Mesendoderm (in vitro differentiated cells): ENCODE data around the gene WFIKKN1.
A peak's percentile ranks its signal among the peaks of the same experiment; 100 is the strongest.

Source experiments
- DNase-seq: peaks from one replicate; pipeline ENCODE4 v3.0.0; 2013
- H2AK5ac ChIP-seq: 2 replicates; pipeline ENCODE4 v1.6.1; 2013; ENCODE audit warnings: low read length, inconsistent platforms
- H2BK120ac ChIP-seq: 2 replicates; pipeline ENCODE4 v1.6.1; 2013; ENCODE audit warnings: low read depth, mild to moderate bottlenecking, low read length, moderate library complexity, mixed read lengths
- H2BK15ac ChIP-seq: replicated peaks from 2 replicates; pipeline ENCODE4 v1.6.1; 2013; ENCODE audit warnings: low read depth, mild to moderate bottlenecking, moderate library complexity
- H2BK5ac ChIP-seq: 2 replicates; pipeline ENCODE4 v1.6.1; 2013; ENCODE audit warnings: low read length, inconsistent platforms
- H3K18ac ChIP-seq: 2 replicates; pipeline ENCODE4 v1.6.1; 2013; ENCODE audit warnings: mild to moderate bottlenecking, low read length, mixed read lengths
- H3K23ac ChIP-seq: one replicate; pipeline ENCODE4 v1.6.1; 2013; ENCODE audit warnings: low read length
- H3K27ac ChIP-seq: 2 replicates; pipeline ENCODE4 v1.5.1; 2013; ENCODE audit warnings: low read depth, mild to moderate bottlenecking, inconsistent platforms, low read length, moderate library complexity
- H3K27me3 ChIP-seq: 2 replicates; pipeline ENCODE4 v1.6.1; 2013; ENCODE audit warnings: low read length, control low read depth, mild to moderate bottlenecking, inconsistent platforms; ENCODE audit not compliant: insufficient read depth, poor library complexity
- H3K36me3 ChIP-seq: 2 replicates; pipeline ENCODE4 v1.6.1; 2013; ENCODE audit warnings: low read length, inconsistent platforms; ENCODE audit not compliant: control insufficient read depth, insufficient read depth
- H3K4ac ChIP-seq: one replicate; pipeline ENCODE4 v1.6.1; 2013; ENCODE audit warnings: low read depth, mild to moderate bottlenecking, low read length, moderate library complexity
- H3K4me1 ChIP-seq: 2 replicates; pipeline ENCODE4 v1.6.1; 2013; ENCODE audit warnings: low read depth, low read length, inconsistent platforms; ENCODE audit not compliant: control insufficient read depth
- H3K4me2 ChIP-seq: 2 replicates; pipeline ENCODE4 v1.6.1; 2013; ENCODE audit warnings: low read length
- H3K4me3 ChIP-seq: 2 replicates; pipeline ENCODE4 v1.5.1; 2013; ENCODE audit warnings: mild to moderate bottlenecking, low read length
- H3K56ac ChIP-seq: one replicate; pipeline ENCODE4 v1.6.1; 2013; ENCODE audit warnings: low read length
- H3K79me1 ChIP-seq: 2 replicates; pipeline ENCODE4 v1.6.1; 2013; ENCODE audit warnings: low read length, inconsistent platforms
- H3K79me2 ChIP-seq: 2 replicates; pipeline ENCODE4 v1.6.1; 2013; ENCODE audit warnings: mild to moderate bottlenecking, low read length; ENCODE audit not compliant: control insufficient read depth, insufficient read depth
- H3K9ac ChIP-seq: 2 replicates; pipeline ENCODE4 v1.6.1; 2013; ENCODE audit warnings: low read length, inconsistent platforms
- H4K5ac ChIP-seq: one replicate; pipeline ENCODE4 v1.6.1; 2013; ENCODE audit warnings: low read length
- H4K8ac ChIP-seq: one replicate; pipeline ENCODE4 v1.6.1; 2013; ENCODE audit warnings: low read depth, mild to moderate bottlenecking, control low read depth, low read length, moderate library complexity
- WGBS: extraction: QIAGEN DNeasy Blood & Tissue Kit; methylation state at CpG from one replicate; pipeline ENCODE4 v1.1.7; 2013; ENCODE audit warnings: low lambda C conversion rate, missing lambda C conversion rate; ENCODE audit not compliant: insufficient coverage; ENCODE audit errors: extremely low coverage; 5-methylcytosine and 5-hydroxymethylcytosine counted together

WFIKKN1 gene

DNA sequence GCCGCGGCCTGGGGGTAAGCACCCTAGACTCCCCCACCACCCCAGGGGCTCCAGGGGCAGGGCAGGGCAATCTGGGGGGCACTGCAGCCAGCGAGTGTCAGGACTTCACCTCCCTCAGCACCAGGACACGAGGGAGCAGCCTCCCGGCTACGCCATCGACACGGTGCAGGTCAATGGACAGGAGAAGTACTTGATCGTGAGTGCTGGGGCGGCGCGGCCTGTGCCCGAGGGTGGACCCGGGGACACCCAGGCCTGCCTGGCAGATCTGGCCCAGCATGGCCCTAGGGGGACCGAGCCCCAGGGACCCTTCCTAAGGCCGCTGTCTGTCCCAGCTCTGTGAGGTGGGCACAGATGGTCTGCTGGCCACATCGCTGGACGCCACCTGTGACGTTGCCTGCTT, 41.6 kb downstream of the WFIKKN1 start:
- WGBS = no CpG with 5 or more reads among the region's 19 CpGs

DNA sequence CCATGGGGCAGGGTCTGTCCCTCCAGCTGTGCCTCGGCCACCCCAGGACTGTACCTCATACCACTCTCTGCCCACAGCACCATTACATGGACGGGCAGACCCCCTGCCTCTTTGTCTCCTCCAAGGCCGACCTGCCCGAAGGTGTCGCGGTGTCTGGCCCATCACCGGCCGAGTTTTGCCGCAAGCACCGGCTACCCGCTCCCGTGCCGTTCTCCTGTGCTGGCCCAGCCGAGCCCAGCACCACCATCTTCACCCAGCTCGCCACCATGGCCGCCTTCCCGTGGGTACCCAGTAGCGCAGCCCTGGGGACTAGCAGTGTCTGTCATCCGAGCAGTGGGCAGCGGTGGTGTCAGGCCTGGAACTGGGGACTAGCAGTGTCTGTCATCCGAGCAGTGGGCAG, 42.1 kb downstream of the WFIKKN1 start:
- no CpG with 5 or more reads among the region's 21 CpGs for WGBS
- H3K4me2 ChIP-seq = no peak overlapping the region
- H3K18ac ChIP-seq = no peak overlapping the region
- no peak overlapping the region for H3K27ac ChIP-seq
- no peak overlapping the region for H3K23ac ChIP-seq
- H3K4me3 ChIP-seq = no peak overlapping the region
- H3K4ac ChIP-seq = no peak overlapping the region
- no peaks in the 10 kb centered on the region for H3K27me3 ChIP-seq
- no peak overlapping the region for H2BK15ac ChIP-seq
- no peak overlapping the region for H2BK5ac ChIP-seq
- H4K5ac ChIP-seq = no peak overlapping the region
- H3K4me1 ChIP-seq = peaks cover 5% of the 10 kb centered on the region
- H3K56ac ChIP-seq = no peak overlapping the region
- no peak overlapping the region for H4K8ac ChIP-seq
- no peak overlapping the region for H2AK5ac ChIP-seq
- no peak overlapping the region for H3K9ac ChIP-seq
- peaks cover 22% of the 10 kb centered on the region for H3K36me3 ChIP-seq
- H2BK120ac ChIP-seq = no peak overlapping the region
- peaks cover 12% of the 10 kb centered on the region for H3K79me2 ChIP-seq
- DNase-seq = no peak
- peaks cover 9% of the 10 kb centered on the region for H3K79me1 ChIP-seq

More for the DNA sequence above, 41.6 kb downstream of the WFIKKN1 start:
- Histone ChIP-seq H3K36me3 (peaks cover 22% of the 10 kb centered on the region), H3K79me1 (peaks cover 9% of the 10 kb centered on the region), H3K27me3 (no peaks in the 10 kb centered on the region), H3K23ac (no peak overlapping the region), H2BK15ac (no peak overlapping the region), H2BK120ac (no peak overlapping the region), H4K8ac (no peak overlapping the region), H3K27ac (no peak overlapping the region), H3K4ac (no peak overlapping the region), H3K9ac (no peak overlapping the region), H3K4me3 (no peak overlapping the region), H4K5ac (no peak overlapping the region), H3K4me1 (peaks cover 5% of the 10 kb centered on the region), H3K79me2 (peaks cover 12% of the 10 kb centered on the region), H3K18ac (no peak overlapping the region), H2AK5ac (no peak overlapping the region), H2BK5ac (no peak overlapping the region), H3K4me2 (no peak overlapping the region), H3K56ac (no peak overlapping the region)
- DNase-seq = no peak

DNA sequence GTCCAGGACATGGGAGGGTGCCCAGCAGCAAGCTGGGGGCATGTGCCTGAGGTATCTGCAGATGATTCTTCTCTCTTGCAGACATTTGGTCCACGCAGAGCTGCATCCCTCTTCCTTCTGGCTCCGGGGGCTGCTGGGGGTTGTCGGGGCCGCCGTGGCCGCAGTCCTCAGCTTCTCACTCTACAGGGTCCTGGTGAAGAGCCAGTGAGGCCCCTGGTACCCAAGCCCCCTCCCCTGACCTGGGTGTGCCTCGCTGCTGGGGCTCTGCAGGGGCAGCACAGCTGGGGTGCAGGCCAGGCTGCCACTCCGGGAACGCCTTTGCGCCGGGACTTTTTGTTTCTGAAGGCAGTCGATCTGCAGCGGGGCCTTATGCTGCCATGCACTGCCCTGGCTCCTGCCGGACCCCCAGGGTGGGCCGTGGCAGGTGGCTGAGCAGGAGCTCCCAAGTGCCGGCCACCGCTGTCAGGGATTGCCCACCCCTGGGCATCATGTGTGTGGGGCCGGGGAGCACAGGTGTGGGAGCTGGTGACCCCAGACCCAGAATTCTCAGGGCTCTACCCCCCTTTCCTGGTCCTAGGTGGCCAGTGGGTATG, 42.7 kb downstream of the WFIKKN1 start:
- Histone ChIP-seq H3K4me1 (peaks cover 5% of the 10 kb centered on the region), H4K5ac (no peak overlapping the region), H3K79me1 (peaks cover 9% of the 10 kb centered on the region), H3K36me3 (peaks cover 22% of the 10 kb centered on the region), H3K27ac (no peak overlapping the region), H3K18ac (no peak overlapping the region), H3K27me3 (no peaks in the 10 kb centered on the region), H3K23ac (no peak overlapping the region), H2BK120ac (no peak overlapping the region), H3K9ac (no peak overlapping the region), H2BK15ac (no peak overlapping the region), H2BK5ac (no peak overlapping the region), H4K8ac (no peak overlapping the region), H3K4me2 (no peak overlapping the region), H3K4me3 (no peak overlapping the region), H3K56ac (no peak overlapping the region), H2AK5ac (no peak overlapping the region), H3K4ac (no peak overlapping the region), H3K79me2 (peaks cover 9% of the 10 kb centered on the region)
- no CpG with 5 or more reads among the region's 18 CpGs for WGBS
- DNase-seq = no peak

DNA sequence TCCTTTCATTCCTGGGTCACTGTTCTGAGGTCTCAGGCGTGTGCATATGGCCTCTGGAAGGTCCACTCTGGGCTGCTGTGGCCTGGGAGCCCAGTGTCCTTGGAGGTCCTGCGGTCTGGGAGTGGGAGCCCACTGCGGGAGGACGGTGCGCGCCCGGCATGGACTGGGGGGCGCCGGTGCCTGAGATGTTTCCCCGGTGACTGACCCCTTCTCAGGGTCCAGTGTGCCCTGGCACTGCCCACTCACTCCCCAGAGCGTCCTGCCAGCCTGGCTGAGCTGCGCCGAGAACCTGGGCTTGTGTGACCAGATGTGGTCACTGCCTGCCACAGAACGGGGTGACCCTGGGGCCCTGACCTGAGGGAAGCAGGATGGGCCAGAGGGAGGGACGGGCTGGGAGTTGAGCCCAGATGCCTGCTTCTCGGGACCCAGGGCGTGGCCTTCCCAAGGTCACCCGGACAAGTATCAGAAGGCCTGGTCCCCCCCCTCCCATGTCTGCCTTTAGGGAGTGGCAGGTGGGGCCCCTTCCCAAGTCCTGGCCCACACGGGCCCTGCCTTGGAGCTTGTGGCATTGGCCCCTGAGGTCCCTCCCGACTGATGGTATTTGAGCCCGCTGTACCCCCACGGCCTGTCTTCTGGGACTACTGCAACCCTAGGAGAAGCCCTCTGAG, 43.6 kb downstream of the WFIKKN1 start:
- Histone ChIP-seq H2BK120ac (no peak overlapping the region), H4K8ac (no peak overlapping the region), H2BK5ac (no peak overlapping the region), H3K36me3 (peaks cover 21% of the 10 kb centered on the region), H3K56ac (no peak overlapping the region), H3K4ac (no peak overlapping the region), H3K9ac (no peak overlapping the region), H3K27ac (no peak overlapping the region), H3K79me2 (peaks cover under 1% of the 10 kb centered on the region), H3K27me3 (no peaks in the 10 kb centered on the region), H3K18ac (no peak overlapping the region), H3K23ac (no peak overlapping the region), H2AK5ac (no peak overlapping the region), H3K4me1 (peaks cover 5% of the 10 kb centered on the region), H2BK15ac (no peak overlapping the region), H3K4me2 (no peak overlapping the region), H3K79me1 (peaks cover 1% of the 10 kb centered on the region), H3K4me3 (no peak overlapping the region), H4K5ac (no peak overlapping the region)
- no CpG with 5 or more reads among the region's 22 CpGs for WGBS
- DNase-seq = no peak

GRCh38 chr16:674968-675883, 44.4 kb downstream of the WFIKKN1 start, which contains the start of gene RHBDL1:
Gene RHBDL1, plus strand, starts transcription at chr16:675671. Its CDS starts 120 bp downstream, at chr16:675791.
- Histone ChIP-seq H3K27ac (no peak within 1 kb of the TSS), H2BK5ac (no peak within 1 kb of the TSS), H3K79me1 (no peaks in the 10 kb centered on the region), H2BK120ac (no peak within 1 kb of the TSS), H3K4ac (no peak within 1 kb of the TSS), H3K18ac (no peak within 1 kb of the TSS), H4K8ac (no peak within 1 kb of the TSS), H3K4me1 (peaks cover 5% of the 10 kb centered on the region), H3K27me3 (no peaks in the 10 kb centered on the region), H3K23ac (no peak within 1 kb of the TSS), H4K5ac (no peak within 1 kb of the TSS), H3K56ac (peak within 1 kb of the TSS; percentile 67), H3K9ac (peak within 1 kb of the TSS; percentile 53), H2AK5ac (no peak within 1 kb of the TSS), H3K4me3 (no peak within 1 kb of the TSS), H3K79me2 (no peaks in the 10 kb centered on the region), H3K4me2 (peak within 1 kb of the TSS; percentile 38), H2BK15ac (no peak within 1 kb of the TSS), H3K36me3 (peaks cover 15% of the 10 kb centered on the region)
- DNase-seq = peak; percentile 84
- no CpG with 5 or more reads among the region's 73 CpGs for WGBS
